GM12878 (cell line): ENCODE measurements around the gene IRF2BPL. TPM values are rescaled to one million over a fixed set of nuclear protein-coding genes. Genes with fewer than 3 reads are reported as not detected.

Source experiments
- ATAC-seq: fragments of 200-7000 bp; cut with Tn5 transposase; 3 replicates; pipeline ENCODE4 v1.9.1; 2020; ENCODE audit warnings: mild to moderate bottlenecking, moderate library complexity
- BruUV-seq: library from RNA; stranded (reverse); fragments of 400-500 nt; replicated peaks from 2 replicates; lab custom pipeline; 2021; lab: Mats Ljungman, UMichigan
- CTCF ChIA-PET: fragments of 300-600 bp; sonication (Branson Sonifier 250); formaldehyde crosslinking; extraction: SDS; loops from one replicate; lab custom pipeline; 2021; ENCODE audit warnings: inconsistent platforms; lab: Yijun Ruan, JAX
- POLR2A ChIA-PET: fragments of 350-600 bp; formaldehyde crosslinking; extraction: SDS; loops from one replicate; lab custom pipeline; 2021; ENCODE audit warnings: inconsistent platforms; lab: Charles Lee
- RAD21 ChIA-PET: fragments of 300-600 bp; sonication (Branson Sonifier 250); formaldehyde crosslinking; loops from one replicate; lab custom pipeline; 2023; ENCODE audit warnings: antibody characterized with exemption; ENCODE audit not compliant: unreplicated experiment; lab: Charles Lee
- SMC1A ChIA-PET: fragments of 300-600 bp; sonication (Branson Sonifier 250); formaldehyde crosslinking; loops from one replicate; lab custom pipeline; 2023; ENCODE audit not compliant: unreplicated experiment, uncharacterized antibody; lab: Charles Lee
- DNase-seq: peaks from one replicate; pipeline ENCODE4 v3.0.0-alpha.2; 2011; ENCODE audit warnings: low read depth, low spot score
- FAIRE-seq: peaks from 3 replicates; lab custom pipeline; 2011; peaks lifted over from hg19 to GRCh38; lab: Jason Lieb, UNC
- H2AFZ ChIP-seq: 2 replicates; pipeline ENCODE4 v1.6.0; 2011; ENCODE audit warnings: low read depth, low read length, control low read depth; ENCODE audit not compliant: control insufficient read depth
- H3K27ac ChIP-seq: 2 replicates; pipeline ENCODE4 v1.5.1; 2011; ENCODE audit warnings: control low read depth; ENCODE audit not compliant: control insufficient read depth, insufficient read depth
- H3K27me3 ChIP-seq, 2 experiments: replicated peaks in 1 of 2; 2 replicates each; pipeline versions ENCODE4 v1.6.0 to v1.6.1; 2011; ENCODE audit warnings: low read length in 1 of 2; ENCODE audit not compliant: control insufficient read depth in 2 of 2, insufficient read depth in 2 of 2
- H3K36me3 ChIP-seq, 2 experiments: 2 replicates each; pipeline ENCODE4 v1.5.1; 2011; ENCODE audit warnings: low read length in 1 of 2; ENCODE audit not compliant: control insufficient read depth in 2 of 2, insufficient read depth in 2 of 2
- H3K4me1 ChIP-seq: 2 replicates; pipeline ENCODE4 v1.6.1; 2011; ENCODE audit warnings: mild to moderate bottlenecking, low read length, moderate library complexity, mixed read lengths; ENCODE audit not compliant: control insufficient read depth, insufficient read depth
- H3K4me2 ChIP-seq: 2 replicates; pipeline ENCODE4 v1.6.0; 2011; ENCODE audit warnings: control low read depth; ENCODE audit not compliant: control insufficient read depth, insufficient read depth
- H3K4me3 ChIP-seq: fragments of 200-600 bp; sonication (generic); 2 replicates; pipeline ENCODE4 v1.5.1; 2016
- H3K79me2 ChIP-seq: 2 replicates; pipeline ENCODE4 v1.6.0; 2011; ENCODE audit warnings: low read length; ENCODE audit not compliant: control insufficient read depth, insufficient read depth
- H3K9ac ChIP-seq: 2 replicates; pipeline ENCODE4 v1.8.0; 2011; ENCODE audit warnings: low read length, control low read depth, mixed read lengths; ENCODE audit not compliant: control insufficient read depth, insufficient read depth
- H3K9me3 ChIP-seq: replicated peaks from 3 replicates; pipeline ENCODE4 v1.5.1; 2011; ENCODE audit warnings: mild to moderate bottlenecking, low read length; ENCODE audit not compliant: control insufficient read depth, insufficient read depth
- H4K20me1 ChIP-seq: 2 replicates; pipeline ENCODE4 v1.6.0; 2011; ENCODE audit not compliant: control insufficient read depth, insufficient read depth
- CBX5 ChIP-seq: sonication (generic); IDR thresholded peaks from 2 replicates; pipeline ENCODE4 v1.6.1; 2016; ENCODE audit warnings: low read depth, moderate library complexity, mild to moderate bottlenecking, inconsistent platforms
- ESRRA ChIP-seq: IDR thresholded peaks from 2 replicates; pipeline ENCODE4 v1.6.1; 2012; ENCODE audit warnings: mild to moderate bottlenecking, low read length, improper control_type of control experiment
- GABPA ChIP-seq: IDR thresholded peaks from 2 replicates; pipeline ENCODE4 v1.6.1; 2014; ENCODE audit warnings: antibody characterized with exemption, low read depth, mild to moderate bottlenecking, inconsistent platforms
- HDAC2 ChIP-seq: fragments of 200-600 bp; sonication (generic); IDR thresholded peaks from 2 replicates; pipeline ENCODE4 v1.6.1; 2017
- IRF4 ChIP-seq: IDR thresholded peaks from 2 replicates; pipeline ENCODE4 v1.6.1; 2011; ENCODE audit warnings: low read depth, low read length
- JUNB ChIP-seq: IDR thresholded peaks from 2 replicates; pipeline ENCODE4 v1.6.1; 2016; ENCODE audit warnings: antibody characterized with exemption, mild to moderate bottlenecking
- LARP7 ChIP-seq: fragments of 450-650 bp; IDR thresholded peaks from 2 replicates; pipeline ENCODE4 v1.6.1; 2017; ENCODE audit warnings: mild to moderate bottlenecking
- NR2C1 ChIP-seq: fragments of 450-650 bp; IDR thresholded peaks from 2 replicates; pipeline ENCODE4 v1.6.1; 2017; ENCODE audit warnings: antibody characterized with exemption, mild to moderate bottlenecking, moderate library complexity
- NR2C2 ChIP-seq: IDR thresholded peaks from 2 replicates; pipeline ENCODE4 v1.6.1; 2011; ENCODE audit warnings: borderline replicate concordance, low read depth; ENCODE audit not compliant: control insufficient read depth, insufficient read length
- POU2F2 ChIP-seq: IDR thresholded peaks from 3 replicates; pipeline ENCODE4 v1.6.1; 2011; ENCODE audit warnings: low read depth, mild to moderate bottlenecking, low read length, borderline replicate concordance
- SIN3A ChIP-seq: IDR thresholded peaks from 2 replicates; pipeline ENCODE4 v1.6.1; 2012; ENCODE audit warnings: low read depth, low read length, improper control_type of control experiment
- SMAD5 ChIP-seq: IDR thresholded peaks from 2 replicates; pipeline ENCODE4 v1.6.1; 2016; ENCODE audit warnings: antibody characterized with exemption, low read depth
- SMC3 ChIP-seq: IDR thresholded peaks from 2 replicates; pipeline ENCODE4 v1.6.1; 2011; ENCODE audit warnings: low read length, improper control_type of control experiment, borderline replicate concordance
- STAT3 ChIP-seq: IDR thresholded peaks from 2 replicates; pipeline ENCODE4 v1.6.1; 2011; ENCODE audit warnings: low read depth, low read length, improper control_type of control experiment
- TARDBP ChIP-seq: IDR thresholded peaks from 2 replicates; pipeline ENCODE4 v1.6.1; 2016; ENCODE audit warnings: borderline replicate concordance
- WRNIP1 ChIP-seq: IDR thresholded peaks from 2 replicates; pipeline ENCODE4 v1.6.1; 2011; ENCODE audit warnings: low read depth, low read length, improper control_type of control experiment, borderline replicate concordance
- YY1 ChIP-seq: IDR thresholded peaks from 2 replicates; pipeline ENCODE4 v1.6.1; 2011; ENCODE audit warnings: low read depth, mild to moderate bottlenecking, low read length
- ZBED1 ChIP-seq: IDR thresholded peaks from 2 replicates; pipeline ENCODE4 v1.6.1; 2016; ENCODE audit warnings: borderline replicate concordance
- WGBS: methylation state at CpG from one replicate; pipeline ENCODE4 v1.1.6; 2016; ENCODE audit warnings: low lambda C conversion rate; ENCODE audit not compliant: insufficient replicate concordance, insufficient coverage; ENCODE audit errors: missing lambda C conversion rate; 5-methylcytosine and 5-hydroxymethylcytosine counted together
- in situ Hi-C: fragments of 300-500 bp; cut with MboI; formaldehyde crosslinking; loops from 9 replicates; pipeline ENCODE4 v1.14.3; 2018; ENCODE audit warnings: mixed read lengths
- intact Hi-C: fragments of 100-400 bp; cut with micrococcal nuclease; formaldehyde crosslinking; loops from one replicate; pipeline ENCODE4 v1.14.2; 2022; ENCODE audit not compliant: unreplicated experiment
- polyA plus RNA-seq, 11 experiments: library from polyadenylated mRNA; depleted of rRNA in 4 of 11; unstranded in 6 of 11; stranded (reverse) in 5 of 11; fragments of >200 nt; fragmentation: Nextera tagmentation in 4 of 11; fragmentation: Illumina TruSeq in 1 of 11; extraction: Ambion mirVana in 4 of 11; extraction: Trizol in 1 of 11; gene quantifications; 1 replicate in 1 of 11; 2 replicates in 10 of 11; pipeline versions ENCODE4 v1.2.1 to v1.2.3, GENCODE V29; 2011 to 2016; ENCODE audit warnings: inconsistent platforms in 2 of 11, missing spikeins in 2 of 11, low read depth in 1 of 11
- total RNA-seq, 4 experiments: library from RNA; depleted of rRNA in 3 of 4; stranded (reverse); fragments of >200 nt in 3 of 4; fragmentation: Illumina TruSeq in 1 of 4; extraction: Trizol in 1 of 4; gene quantifications; 2 replicates each; pipeline versions ENCODE4 v1.2.1 to v1.2.3, GENCODE V29; 2013 to 2021
- TF ChIP-seq, protein P1 (sequence below): IDR thresholded peaks from 2 replicates; pipeline ENCODE4 v1.6.1; 2011; ENCODE audit warnings: borderline replicate concordance, low read depth, mild to moderate bottlenecking, moderate library complexity, mixed read lengths, low read length; ENCODE audit not compliant: insufficient read depth; ENCODE audit errors: extremely low read length
- TF ChIP-seq, protein P2 (sequence below): fragments of 450-650 bp; IDR thresholded peaks from 2 replicates; pipeline ENCODE4 v1.6.1; 2017; ENCODE audit warnings: mild to moderate bottlenecking, moderate library complexity

IRF2BPL gene
- total and polyA plus RNA-seq, 10 of the 15 experiments (the other 5 are each of a cell fraction or from before 2014, with no cell fraction given), result 1.2 to 34.5 (median 3.1) TPM

GRCh38 chr14:77008541-77008940 lies 20.0 kb downstream of the IRF2BPL start (continued):
- no peak for TF ChIP-seq ESRRA
- TF ChIP-seq WRNIP1, result no peak
- TF ChIP-seq NR2C2, result no peak
- no peak for TF ChIP-seq IRF4

DNA sequence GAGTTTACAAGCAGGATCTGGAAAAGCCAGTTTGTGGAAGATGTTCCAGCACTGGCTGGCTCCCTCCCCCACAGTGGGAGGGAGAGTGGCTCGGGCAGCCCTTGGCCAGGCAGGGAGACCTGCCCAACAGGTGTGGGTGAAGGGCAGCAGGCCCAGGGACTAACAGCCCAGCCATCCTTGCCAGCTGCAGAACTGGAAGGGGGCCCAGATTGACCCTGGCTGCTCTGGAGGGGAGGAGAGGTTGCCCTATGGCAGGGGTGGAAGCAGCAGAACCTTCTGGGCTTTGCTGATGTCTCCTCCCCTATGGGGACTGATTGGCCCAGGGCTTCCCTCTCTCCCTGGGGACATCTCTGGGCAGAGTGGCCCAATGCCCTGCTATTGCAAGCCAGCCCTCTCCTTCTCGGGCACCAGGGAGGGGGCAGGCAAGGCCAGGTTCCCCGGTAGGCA lies 20.5 kb downstream of the IRF2BPL start:
- H2AFZ ChIP-seq, result no peak overlapping the region
- no peak overlapping the region for H3K27ac ChIP-seq
- FAIRE-seq (no peak), DNase-seq (no peak), ATAC-seq (peak; percentile 55)
- H3K9me3 ChIP-seq, result no peaks in the 10 kb centered on the region
- CTCF ChIA-PET, result interaction anchor here (1.3 to 1.6 kb wide), 2 partner anchors 9 to 17 kb away, joined by 3 to 5 read pairs; no protein-coding TSS in a partner anchor
- H3K79me2 ChIP-seq, result no peaks in the 10 kb centered on the region
- H4K20me1 ChIP-seq, result no peaks in the 10 kb centered on the region
- SMC1A ChIA-PET, result interaction anchor here (1.1 to 2.5 kb wide), 5 partner anchors 8 to 39 kb away, joined by 3 to 7 read pairs (median 4); no protein-coding TSS in a partner anchor
- no peak overlapping the region for H3K4me3 ChIP-seq
- POLR2A ChIA-PET, result interaction anchor here (1.4 kb wide), 1 partner anchor 15 kb away, joined by 3 read pairs; no protein-coding TSS in a partner anchor
- no peaks in the 10 kb centered on the region for H3K36me3 ChIP-seq
- no peaks in the 10 kb centered on the region for H3K27me3 ChIP-seq
- no peak overlapping the region for H3K9ac ChIP-seq
- intact Hi-C loops, result no loop called here
- no TSS peak for BruUV-seq
- H3K4me2 ChIP-seq, result no peak overlapping the region
- 79% methylated on average over 3 of the region's 3 CpGs for WGBS
- RAD21 ChIA-PET, result interaction anchor here (0.9 to 1.5 kb wide), 2 partner anchors 30 to 45 kb away, joined by 3 to 4 read pairs; no protein-coding TSS in a partner anchor
- no peaks in the 10 kb centered on the region for H3K4me1 ChIP-seq
- in situ Hi-C loops, result no loop called here
- TF ChIP-seq SIN3A (no peak), CBX5 (no peak), NR2C1 (no peak), SMAD5 (no peak), SMC3 (no peak), YY1 (no peak), HDAC2 (no peak), STAT3 (no peak), GABPA (no peak), LARP7 (no peak), ZBED1 (no peak), POU2F2 (no peak), JUNB (no peak), TARDBP (no peak)
- TF ChIP-seq, protein P1, sequence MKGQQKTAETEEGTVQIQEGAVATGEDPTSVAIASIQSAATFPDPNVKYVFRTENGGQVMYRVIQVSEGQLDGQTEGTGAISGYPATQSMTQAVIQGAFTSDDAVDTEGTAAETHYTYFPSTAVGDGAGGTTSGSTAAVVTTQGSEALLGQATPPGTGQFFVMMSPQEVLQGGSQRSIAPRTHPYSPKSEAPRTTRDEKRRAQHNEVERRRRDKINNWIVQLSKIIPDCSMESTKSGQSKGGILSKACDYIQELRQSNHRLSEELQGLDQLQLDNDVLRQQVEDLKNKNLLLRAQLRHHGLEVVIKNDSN, result no peak
- TF ChIP-seq, protein P2, sequence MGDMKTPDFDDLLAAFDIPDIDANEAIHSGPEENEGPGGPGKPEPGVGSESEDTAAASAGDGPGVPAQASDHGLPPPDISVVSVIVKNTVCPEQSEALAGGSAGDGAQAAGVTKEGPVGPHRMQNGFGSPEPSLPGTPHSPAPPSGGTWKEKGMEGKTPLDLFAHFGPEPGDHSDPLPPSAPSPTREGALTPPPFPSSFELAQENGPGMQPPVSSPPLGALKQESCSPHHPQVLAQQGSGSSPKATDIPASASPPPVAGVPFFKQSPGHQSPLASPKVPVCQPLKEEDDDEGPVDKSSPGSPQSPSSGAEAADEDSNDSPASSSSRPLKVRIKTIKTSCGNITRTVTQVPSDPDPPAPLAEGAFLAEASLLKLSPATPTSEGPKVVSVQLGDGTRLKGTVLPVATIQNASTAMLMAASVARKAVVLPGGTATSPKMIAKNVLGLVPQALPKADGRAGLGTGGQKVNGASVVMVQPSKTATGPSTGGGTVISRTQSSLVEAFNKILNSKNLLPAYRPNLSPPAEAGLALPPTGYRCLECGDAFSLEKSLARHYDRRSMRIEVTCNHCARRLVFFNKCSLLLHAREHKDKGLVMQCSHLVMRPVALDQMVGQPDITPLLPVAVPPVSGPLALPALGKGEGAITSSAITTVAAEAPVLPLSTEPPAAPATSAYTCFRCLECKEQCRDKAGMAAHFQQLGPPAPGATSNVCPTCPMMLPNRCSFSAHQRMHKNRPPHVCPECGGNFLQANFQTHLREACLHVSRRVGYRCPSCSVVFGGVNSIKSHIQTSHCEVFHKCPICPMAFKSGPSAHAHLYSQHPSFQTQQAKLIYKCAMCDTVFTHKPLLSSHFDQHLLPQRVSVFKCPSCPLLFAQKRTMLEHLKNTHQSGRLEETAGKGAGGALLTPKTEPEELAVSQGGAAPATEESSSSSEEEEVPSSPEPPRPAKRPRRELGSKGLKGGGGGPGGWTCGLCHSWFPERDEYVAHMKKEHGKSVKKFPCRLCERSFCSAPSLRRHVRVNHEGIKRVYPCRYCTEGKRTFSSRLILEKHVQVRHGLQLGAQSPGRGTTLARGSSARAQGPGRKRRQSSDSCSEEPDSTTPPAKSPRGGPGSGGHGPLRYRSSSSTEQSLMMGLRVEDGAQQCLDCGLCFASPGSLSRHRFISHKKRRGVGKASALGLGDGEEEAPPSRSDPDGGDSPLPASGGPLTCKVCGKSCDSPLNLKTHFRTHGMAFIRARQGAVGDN, result no peak
